ENCODE data around the gene RABL6. TPM values are rescaled to one million over a fixed set of nuclear protein-coding genes. Genes with fewer than 3 reads are reported as not detected.

RABL6 gene
- total RNA-seq, 1 donor from 2014 or later, result 116 TPM

- no peaks in the 10 kb centered on the region for H3K9me3 Mint-ChIP-seq
- peaks cover 16% of the 10 kb centered on the region for H3K36me3 Mint-ChIP-seq (ENCODE audit: low read depth)
- peak overlapping the region; percentile 9 for H3K4me3 Mint-ChIP-seq
- no peak for DNase-seq
- no peak overlapping the region for H3K27ac Mint-ChIP-seq
- peaks cover 33% of the 10 kb centered on the region for H3K4me1 Mint-ChIP-seq
- intact Hi-C loops (cut with micrococcal nuclease), result loop anchor here (5.0 to 10.0 kb wide), 2 partner anchors 80 to 97 kb away; partner anchors contain the start of gene TRAF2
- H3K27me3 Mint-ChIP-seq, result peaks cover 10% of the 10 kb centered on the region
Measured at GRCh38 chr9:136805207-136805740, 2.5 kb upstream of the RABL6 start.

- peak overlapping the region; percentile 29 for H3K27ac Mint-ChIP-seq
- H3K4me3 Mint-ChIP-seq, result peak overlapping the region; percentile 91
- H3K4me1 Mint-ChIP-seq, result peaks cover 31% of the 10 kb centered on the region
- intact Hi-C loops (cut with micrococcal nuclease), result loop anchor here (2.0 to 10.0 kb wide), 3 partner anchors 13 to 96 kb away; partner anchors contain the start of gene TRAF2
- no peak for DNase-seq
- peaks cover 5% of the 10 kb centered on the region for H3K27me3 Mint-ChIP-seq
- H3K9me3 Mint-ChIP-seq, result no peaks in the 10 kb centered on the region
- peaks cover 20% of the 10 kb centered on the region for H3K36me3 Mint-ChIP-seq (ENCODE audit: low read depth)
Measured at GRCh38 chr9:136806067-136806466, 1.7 kb upstream of the RABL6 start.

GRCh38 chr9:136806631-136807201 is 1.0 kb upstream of the RABL6 start:
- no peak for DNase-seq
- Mint-ChIP-seq H3K4me3 (peak overlapping the region; percentile 91), H3K4me1 (peaks cover 30% of the 10 kb centered on the region), H3K9me3 (no peaks in the 10 kb centered on the region), H3K27me3 (peaks cover 2% of the 10 kb centered on the region), H3K36me3 (ENCODE audit: low read depth) (peaks cover 22% of the 10 kb centered on the region), H3K27ac (peak overlapping the region; percentile 93)
- intact Hi-C loops (cut with micrococcal nuclease), result loop anchor here (2.0 to 10.0 kb wide), 3 partner anchors 14 to 96 kb away; partner anchors contain the start of gene TRAF2

DNA sequence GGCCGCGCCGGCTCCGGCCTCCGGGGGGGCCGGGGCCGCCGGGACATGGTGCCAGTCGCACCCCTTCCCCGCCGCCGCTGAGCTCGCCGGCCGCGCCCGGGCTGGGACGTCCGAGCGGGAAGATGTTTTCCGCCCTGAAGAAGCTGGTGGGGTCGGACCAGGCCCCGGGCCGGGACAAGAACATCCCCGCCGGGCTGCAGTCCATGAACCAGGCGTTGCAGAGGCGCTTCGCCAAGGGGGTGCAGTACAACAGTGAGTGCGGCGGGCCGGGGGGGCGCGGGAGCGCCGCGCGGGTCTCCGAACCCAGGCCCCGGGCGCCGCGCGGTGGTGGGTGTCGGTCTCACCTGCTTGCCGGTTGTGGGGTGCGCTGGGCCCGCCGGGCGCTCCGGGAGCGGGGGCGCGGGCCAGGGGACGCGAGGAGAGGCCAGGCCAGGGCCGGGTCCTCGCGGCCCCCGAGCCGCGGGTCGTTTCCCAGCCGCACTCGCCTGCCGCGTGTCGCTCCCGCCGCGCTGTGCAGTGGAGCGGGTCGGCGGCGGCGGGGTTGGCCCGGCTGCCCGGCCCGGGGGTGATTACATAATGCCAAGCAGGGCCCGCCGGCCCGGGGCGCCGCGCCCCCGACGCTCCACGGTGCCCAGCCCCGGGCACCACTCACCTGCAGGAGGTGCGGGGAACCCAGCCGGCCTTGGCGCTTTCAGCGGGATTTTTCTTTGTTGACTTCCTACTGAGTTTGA is 492 bp downstream of the RABL6 start:
- Mint-ChIP-seq H3K36me3 (ENCODE audit: low read depth) (peaks cover 29% of the 10 kb centered on the region), H3K4me3 (peak overlapping the region; percentile 83), H3K27ac (peak overlapping the region; percentile 86), H3K4me1 (peaks cover 43% of the 10 kb centered on the region), H3K27me3 (no peaks in the 10 kb centered on the region), H3K9me3 (no peaks in the 10 kb centered on the region)
- peak; percentile 81 for DNase-seq
- intact Hi-C loops (cut with micrococcal nuclease), result loop anchor here (5.0 to 10.0 kb wide), 2 partner anchors 77 to 94 kb away; partner anchors contain the start of gene TRAF2

GRCh38 chr9:136808806-136809158 is 1.0 kb downstream of the RABL6 start:
- peaks cover 47% of the 10 kb centered on the region for H3K4me1 Mint-ChIP-seq

DNA sequence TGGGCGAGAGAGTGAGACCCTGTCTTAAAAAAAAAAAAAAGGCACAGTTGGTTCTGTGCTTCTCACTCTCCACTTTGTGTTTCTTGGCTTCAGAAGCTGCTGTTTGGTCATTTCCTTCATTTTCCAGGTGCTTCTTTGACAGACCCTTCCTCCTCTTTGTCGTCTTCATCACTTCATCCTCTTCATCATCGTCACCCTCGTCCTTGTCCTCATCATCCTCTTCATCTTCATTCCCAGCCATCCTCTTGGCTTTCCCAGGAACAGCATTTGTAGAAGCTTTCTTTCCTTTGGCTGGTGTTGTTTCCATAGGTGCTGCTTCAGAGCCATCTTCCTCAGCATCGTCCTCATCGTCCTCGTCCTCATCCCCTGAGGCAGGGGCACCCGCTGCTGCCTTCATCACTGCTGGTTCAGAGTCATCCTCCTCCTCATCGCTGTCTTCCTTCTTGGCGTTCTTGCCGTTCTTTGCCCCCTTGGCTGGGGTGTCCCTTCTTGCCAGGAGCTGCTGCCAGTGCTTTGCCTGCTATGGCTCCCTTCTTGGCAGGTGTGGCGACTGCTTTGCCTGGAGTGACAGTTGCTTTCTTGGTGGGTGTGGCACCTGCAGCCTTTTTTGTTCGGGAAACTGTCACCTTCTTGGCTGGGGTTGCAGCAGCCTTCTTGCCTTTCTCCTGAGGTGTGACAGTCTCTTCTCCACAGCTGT is 7.1 kb downstream of the RABL6 start:
- no peak for DNase-seq
- Mint-ChIP-seq H3K9me3 (no peaks in the 10 kb centered on the region), H3K27me3 (no peaks in the 10 kb centered on the region), H3K27ac (no peak overlapping the region), H3K4me3 (no peak overlapping the region), H3K4me1 (peaks cover 27% of the 10 kb centered on the region), H3K36me3 (ENCODE audit: low read depth) (peaks cover 37% of the 10 kb centered on the region)
- intact Hi-C loops (cut with micrococcal nuclease), result no loop called here

More at GRCh38 chr9:136808806-136809158, 1.0 kb downstream of the RABL6 start:
- Mint-ChIP-seq H3K36me3 (ENCODE audit: low read depth) (peaks cover 33% of the 10 kb centered on the region), H3K4me3 (peak overlapping the region; percentile 83), H3K9me3 (no peaks in the 10 kb centered on the region), H3K27me3 (no peaks in the 10 kb centered on the region), H3K27ac (peak overlapping the region; percentile 86)
- DNase-seq, result no peak
- intact Hi-C loops (cut with micrococcal nuclease), result loop anchor here (5.0 to 10.0 kb wide), 2 partner anchors 76 to 94 kb away; partner anchors contain the start of gene TRAF2

- no peaks in the 10 kb centered on the region for H3K9me3 Mint-ChIP-seq
- DNase-seq, result no peak
- H3K27ac Mint-ChIP-seq, result no peak overlapping the region
- H3K27me3 Mint-ChIP-seq, result no peaks in the 10 kb centered on the region
- H3K4me3 Mint-ChIP-seq, result no peak overlapping the region
- intact Hi-C loops (cut with micrococcal nuclease), result no loop called here
- peaks cover 24% of the 10 kb centered on the region for H3K4me1 Mint-ChIP-seq
- H3K36me3 Mint-ChIP-seq (ENCODE audit: low read depth), result peaks cover 34% of the 10 kb centered on the region
Measured at GRCh38 chr9:136815422-136815782, 7.7 kb downstream of the RABL6 start.

GRCh38 chr9:136820971-136821825 is 13.4 kb downstream of the RABL6 start:
- Mint-ChIP-seq H3K4me1 (peaks cover 3% of the 10 kb centered on the region), H3K36me3 (ENCODE audit: low read depth) (peaks cover 18% of the 10 kb centered on the region), H3K9me3 (no peaks in the 10 kb centered on the region), H3K27ac (no peak overlapping the region), H3K4me3 (no peak overlapping the region), H3K27me3 (no peaks in the 10 kb centered on the region)
- intact Hi-C loops (cut with micrococcal nuclease), result no loop called here
- no peak for DNase-seq

GRCh38 chr9:136821826-136822544 is 14.2 kb downstream of the RABL6 start:
- H3K9me3 Mint-ChIP-seq, result no peaks in the 10 kb centered on the region
- no peak overlapping the region for H3K27ac Mint-ChIP-seq
- intact Hi-C loops (cut with micrococcal nuclease), result no loop called here
- H3K27me3 Mint-ChIP-seq, result no peaks in the 10 kb centered on the region
- H3K4me3 Mint-ChIP-seq, result no peak overlapping the region
- no peak for DNase-seq
- H3K4me1 Mint-ChIP-seq, result peaks cover 3% of the 10 kb centered on the region
- H3K36me3 Mint-ChIP-seq (ENCODE audit: low read depth), result peaks cover 17% of the 10 kb centered on the region

DNA sequence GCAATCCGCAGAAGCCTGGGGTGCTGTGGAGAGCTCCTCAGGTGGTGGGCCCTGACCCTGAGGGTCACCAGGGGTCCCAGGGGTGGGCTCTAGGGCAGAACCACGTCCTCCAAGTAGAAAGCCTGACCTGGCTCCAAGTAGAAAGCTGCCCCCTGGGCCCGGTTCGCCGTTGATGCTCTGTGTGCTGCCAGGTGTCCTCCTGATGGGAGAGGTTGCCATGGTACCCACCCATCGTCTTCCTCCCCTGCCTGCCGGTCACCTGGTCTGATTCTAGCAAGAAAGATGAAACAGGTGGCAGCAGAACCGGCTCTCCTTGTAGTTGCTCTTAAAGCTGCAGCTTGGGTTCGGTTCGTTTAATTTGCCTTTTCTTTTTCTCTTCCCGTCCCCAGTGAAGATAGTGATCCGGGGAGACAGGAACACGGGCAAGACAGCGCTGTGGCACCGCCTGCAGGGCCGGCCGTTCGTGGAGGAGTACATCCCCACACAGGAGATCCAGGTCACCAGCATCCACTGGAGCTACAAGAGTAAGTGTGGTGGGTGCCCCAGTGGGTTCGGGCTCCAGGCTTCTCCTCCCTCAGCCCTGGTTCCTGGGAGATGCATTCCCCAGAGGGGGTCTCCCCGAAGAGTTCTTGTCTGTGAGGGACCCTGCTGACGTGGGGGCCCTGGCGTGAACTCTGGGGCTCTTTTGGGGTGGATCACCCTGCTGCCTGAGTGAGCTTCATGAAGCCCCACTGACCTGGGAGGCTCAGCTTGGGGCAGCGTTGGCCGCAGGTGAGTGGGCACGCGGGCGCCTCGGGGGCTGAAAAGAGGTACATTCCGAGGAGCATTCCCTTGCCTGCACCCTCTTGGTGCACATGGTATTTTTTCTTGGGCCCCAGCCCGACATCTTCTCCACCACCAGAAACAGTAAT is 15.6 kb downstream of the RABL6 start:
- H3K27ac Mint-ChIP-seq, result no peak overlapping the region
- H3K27me3 Mint-ChIP-seq, result no peaks in the 10 kb centered on the region
- H3K4me3 Mint-ChIP-seq, result no peak overlapping the region
- intact Hi-C loops (cut with micrococcal nuclease), result no loop called here
- no peaks in the 10 kb centered on the region for H3K9me3 Mint-ChIP-seq
- peaks cover 3% of the 10 kb centered on the region for H3K4me1 Mint-ChIP-seq
- H3K36me3 Mint-ChIP-seq (ENCODE audit: low read depth), result peaks cover 14% of the 10 kb centered on the region
- no peak for DNase-seq

GRCh38 chr9:136824496-136825225 is 16.9 kb downstream of the RABL6 start:
- Mint-ChIP-seq H3K4me3 (no peak overlapping the region), H3K9me3 (no peaks in the 10 kb centered on the region), H3K4me1 (peaks cover 3% of the 10 kb centered on the region)

More at GRCh38 chr9:136824496-136825225, 16.9 kb downstream of the RABL6 start:
- H3K27me3 Mint-ChIP-seq, result no peaks in the 10 kb centered on the region
- peaks cover 20% of the 10 kb centered on the region for H3K36me3 Mint-ChIP-seq (ENCODE audit: low read depth)
- intact Hi-C loops (cut with micrococcal nuclease), result no loop called here
- H3K27ac Mint-ChIP-seq, result no peak overlapping the region
- no peak for DNase-seq
